TTC549 (cell line): Measurements from ENCODE around the gene RBBP5.
"Not testable (repeated sequence)": the region's sequence is repeated elsewhere in the genome, so short reads cannot be mapped to it uniquely, and the experiment has no call there.

Source experiments
- FAIRE-seq: peaks from 2 replicates; lab custom pipeline; 2012; peaks lifted over from hg19 to GRCh38; lab: Jason Lieb, UNC

Gene RBBP5, protein sequence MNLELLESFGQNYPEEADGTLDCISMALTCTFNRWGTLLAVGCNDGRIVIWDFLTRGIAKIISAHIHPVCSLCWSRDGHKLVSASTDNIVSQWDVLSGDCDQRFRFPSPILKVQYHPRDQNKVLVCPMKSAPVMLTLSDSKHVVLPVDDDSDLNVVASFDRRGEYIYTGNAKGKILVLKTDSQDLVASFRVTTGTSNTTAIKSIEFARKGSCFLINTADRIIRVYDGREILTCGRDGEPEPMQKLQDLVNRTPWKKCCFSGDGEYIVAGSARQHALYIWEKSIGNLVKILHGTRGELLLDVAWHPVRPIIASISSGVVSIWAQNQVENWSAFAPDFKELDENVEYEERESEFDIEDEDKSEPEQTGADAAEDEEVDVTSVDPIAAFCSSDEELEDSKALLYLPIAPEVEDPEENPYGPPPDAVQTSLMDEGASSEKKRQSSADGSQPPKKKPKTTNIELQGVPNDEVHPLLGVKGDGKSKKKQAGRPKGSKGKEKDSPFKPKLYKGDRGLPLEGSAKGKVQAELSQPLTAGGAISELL

DNA sequence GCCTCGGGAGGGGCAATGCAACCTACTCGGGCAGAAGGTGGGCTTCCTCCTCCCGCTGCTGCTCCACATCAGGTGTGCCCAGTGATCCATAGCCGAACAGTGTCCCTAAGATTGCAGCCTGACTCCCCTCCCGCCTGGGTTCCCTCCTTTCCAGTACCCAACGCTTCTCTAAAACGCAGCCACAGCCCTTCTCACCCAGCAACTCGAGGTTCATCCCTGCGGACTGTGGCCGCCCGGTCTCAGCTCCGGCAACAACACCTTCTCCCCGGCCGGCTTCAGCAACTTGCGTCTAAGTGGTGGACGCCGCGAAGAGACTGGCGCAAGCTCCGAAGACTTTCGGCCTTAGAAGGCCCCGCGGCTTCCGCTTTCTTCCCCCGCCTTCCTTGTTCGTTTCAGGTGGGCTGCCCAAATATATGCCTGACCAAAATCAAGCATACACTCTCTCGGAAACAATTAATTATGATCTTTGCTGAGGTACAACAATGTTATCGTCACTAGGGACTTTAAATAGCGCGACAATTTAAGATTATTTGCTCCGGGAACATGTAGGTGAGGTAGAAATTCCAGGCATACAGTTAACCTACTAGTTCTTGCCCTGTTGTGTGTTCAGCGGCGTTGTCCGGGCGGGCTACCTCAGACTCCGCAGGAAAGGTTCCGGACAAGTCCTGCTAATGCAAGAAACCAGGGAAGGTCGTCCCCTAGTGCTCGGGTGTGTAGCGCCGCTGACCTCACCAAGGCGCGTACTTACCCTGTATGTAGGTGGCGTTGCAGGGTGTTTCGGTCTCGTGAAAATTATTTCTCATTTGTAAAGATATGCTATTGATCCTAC is at the start of gene RBBP5:
RBBP5 (minus strand) TSS at position 319 of the 829 bp plus-strand sequence; CDS start at position 214, 105 bp downstream.
- FAIRE-seq = peak; percentile 96

DNA sequence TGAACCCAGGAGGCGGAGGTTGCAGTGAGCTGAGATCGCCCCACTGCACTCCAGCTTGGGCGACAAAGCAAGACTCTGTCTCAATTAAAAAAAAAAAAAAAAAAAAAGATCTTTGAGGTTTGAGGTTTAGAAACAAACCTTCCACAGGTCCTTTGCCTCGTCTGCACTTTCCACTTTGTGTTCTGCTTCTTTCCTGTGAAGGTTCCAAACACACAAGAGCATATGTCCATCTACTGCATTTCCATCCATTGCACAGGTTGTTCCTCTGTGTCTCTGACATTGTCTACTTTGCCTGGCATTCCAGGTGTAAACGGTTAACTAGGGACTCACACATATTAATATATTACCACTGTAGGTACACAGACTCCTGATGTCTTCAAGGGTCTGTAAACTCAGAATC is 49.6 kb upstream of the RBBP5 start:
- FAIRE-seq = no peak

DNA sequence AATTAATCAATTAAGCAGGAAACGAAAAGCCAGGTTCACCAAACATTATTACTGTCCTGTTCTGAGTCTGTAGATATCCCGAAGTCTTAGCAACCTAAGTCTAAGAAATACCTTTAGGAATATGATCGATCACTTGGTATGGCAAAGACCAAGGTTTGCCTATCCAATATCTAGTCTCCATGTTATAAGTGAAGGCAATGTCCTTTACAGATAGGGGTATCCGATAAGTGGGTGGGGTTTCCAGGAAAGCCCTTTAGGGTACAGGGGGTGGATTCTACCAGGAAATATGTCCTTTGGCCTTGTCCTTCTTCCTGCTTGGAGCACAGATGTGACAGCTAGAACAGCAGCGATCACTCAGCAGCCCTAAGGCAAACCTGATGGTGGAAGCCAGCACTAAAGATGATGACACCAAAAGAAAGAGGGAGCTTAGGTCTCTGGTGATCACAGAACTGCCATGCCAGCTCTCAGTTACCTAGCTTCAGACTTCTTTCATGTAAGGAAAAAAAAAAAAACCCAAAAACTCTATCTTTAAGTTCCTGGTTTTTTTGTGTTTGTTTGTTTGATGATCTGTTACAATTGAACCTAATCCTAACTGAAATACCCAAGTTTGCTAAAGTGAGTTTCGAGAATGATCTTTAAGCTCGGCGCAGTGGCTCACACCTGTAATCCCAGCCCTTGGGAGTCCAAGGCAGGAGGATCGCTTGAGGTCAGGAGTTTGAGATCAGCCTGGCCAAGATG is 48.9 kb upstream of the RBBP5 start:
- no peak for FAIRE-seq

DNA sequence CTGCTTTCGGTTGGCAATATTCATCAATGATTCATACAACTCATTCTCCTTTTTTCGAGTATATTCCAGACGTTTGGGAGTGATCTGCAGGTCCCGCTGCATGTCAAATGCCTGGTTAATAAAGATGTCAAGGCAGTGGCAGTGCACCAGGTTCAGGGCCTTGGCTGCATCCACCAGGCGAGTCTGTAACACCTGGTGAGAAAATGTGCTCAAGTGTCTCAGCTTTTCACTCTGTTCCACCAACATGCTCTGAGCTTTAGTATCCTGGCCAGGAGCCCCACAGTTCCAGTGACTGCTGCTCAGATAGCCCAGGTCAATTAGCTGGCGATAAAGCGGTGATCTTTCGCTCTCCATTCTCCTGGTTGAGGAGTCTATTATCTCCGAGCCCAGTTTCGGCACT is 47.5 kb upstream of the RBBP5 start:
- no peak for FAIRE-seq

DNA sequence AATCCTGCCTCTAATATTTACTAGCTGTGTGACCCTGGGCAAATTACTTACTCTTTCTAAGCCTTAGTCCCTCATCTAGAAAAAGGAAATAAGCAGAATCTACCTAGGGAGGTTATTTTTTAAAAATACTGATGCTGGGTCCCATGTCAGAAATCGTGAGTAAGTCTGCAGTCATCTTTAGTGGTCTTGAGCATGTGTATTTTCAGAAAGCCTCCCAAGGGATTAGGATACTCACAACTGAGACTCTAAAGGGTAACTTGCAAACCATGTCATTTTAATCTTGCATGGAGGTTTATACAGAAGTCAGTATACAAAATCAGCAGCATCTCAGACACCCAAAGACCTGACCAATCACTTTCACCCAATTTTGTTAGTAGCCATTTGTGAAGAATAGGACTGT is 46.5 kb upstream of the RBBP5 start:
- no peak for FAIRE-seq

DNA sequence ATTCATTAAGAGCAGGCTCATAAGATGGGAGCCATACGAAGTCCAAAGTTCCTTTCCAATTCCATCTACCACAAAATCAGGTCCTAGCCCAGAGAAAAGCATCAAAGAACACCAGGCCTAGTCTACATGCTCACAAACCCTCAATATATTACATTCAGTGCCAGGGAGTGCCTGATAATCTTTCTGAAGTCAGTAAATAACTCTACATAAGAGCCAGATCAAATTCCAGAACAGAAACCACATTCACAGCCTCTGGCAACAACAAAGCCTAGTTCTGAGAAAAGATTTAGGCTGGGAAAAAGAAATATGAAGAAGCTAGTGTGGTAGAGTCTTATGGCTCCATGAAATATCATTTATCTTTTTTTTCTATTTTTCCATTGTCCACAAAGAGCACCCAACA is 40.5 kb upstream of the RBBP5 start:
- no peak for FAIRE-seq

DNA sequence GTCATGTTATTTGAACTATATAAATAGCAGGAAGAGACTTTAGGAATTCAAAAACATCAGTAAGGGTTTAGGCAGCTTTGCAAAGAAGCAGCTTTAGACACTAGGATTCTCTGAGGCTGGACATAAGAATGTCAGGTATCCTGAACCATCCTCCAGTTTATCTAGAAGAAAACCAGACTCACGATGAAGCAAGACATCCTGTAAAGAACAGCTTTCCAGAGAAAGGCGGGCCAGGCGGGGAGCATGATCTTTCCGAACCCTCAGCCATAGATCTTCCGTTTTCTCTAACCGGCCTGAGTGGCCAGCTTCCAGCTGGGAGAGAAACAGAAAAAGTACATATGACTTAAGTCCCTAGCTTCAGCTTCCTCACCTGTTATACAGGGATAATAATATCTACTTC is 39.3 kb upstream of the RBBP5 start:
- FAIRE-seq = no peak

DNA sequence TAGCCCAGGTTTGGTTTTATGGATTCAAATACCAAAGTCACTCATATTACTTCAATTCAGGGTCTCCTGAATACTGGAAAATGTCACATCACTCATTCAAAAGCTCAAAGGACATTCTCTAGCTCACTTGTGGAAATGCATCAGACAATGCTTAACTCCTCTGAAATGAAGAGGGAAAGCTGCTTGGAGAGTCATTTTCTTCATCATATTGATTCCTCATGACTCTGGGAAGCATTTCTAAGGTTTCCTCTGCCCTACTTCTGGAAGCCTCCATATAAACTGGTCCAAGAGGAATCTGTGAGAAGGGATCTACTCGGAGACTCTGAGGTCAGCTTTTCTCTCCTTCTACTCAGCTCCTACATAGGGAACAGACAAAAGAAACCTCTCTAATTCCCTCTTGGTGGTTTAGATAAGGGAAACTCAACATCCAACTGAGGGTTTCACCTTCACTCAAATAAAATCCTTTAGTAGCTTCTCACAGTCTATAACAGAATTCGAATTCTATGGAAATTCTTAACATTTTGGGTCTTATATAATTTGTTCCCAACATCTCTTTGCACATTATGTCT is 36.4 kb upstream of the RBBP5 start:
- no peak for FAIRE-seq

DNA sequence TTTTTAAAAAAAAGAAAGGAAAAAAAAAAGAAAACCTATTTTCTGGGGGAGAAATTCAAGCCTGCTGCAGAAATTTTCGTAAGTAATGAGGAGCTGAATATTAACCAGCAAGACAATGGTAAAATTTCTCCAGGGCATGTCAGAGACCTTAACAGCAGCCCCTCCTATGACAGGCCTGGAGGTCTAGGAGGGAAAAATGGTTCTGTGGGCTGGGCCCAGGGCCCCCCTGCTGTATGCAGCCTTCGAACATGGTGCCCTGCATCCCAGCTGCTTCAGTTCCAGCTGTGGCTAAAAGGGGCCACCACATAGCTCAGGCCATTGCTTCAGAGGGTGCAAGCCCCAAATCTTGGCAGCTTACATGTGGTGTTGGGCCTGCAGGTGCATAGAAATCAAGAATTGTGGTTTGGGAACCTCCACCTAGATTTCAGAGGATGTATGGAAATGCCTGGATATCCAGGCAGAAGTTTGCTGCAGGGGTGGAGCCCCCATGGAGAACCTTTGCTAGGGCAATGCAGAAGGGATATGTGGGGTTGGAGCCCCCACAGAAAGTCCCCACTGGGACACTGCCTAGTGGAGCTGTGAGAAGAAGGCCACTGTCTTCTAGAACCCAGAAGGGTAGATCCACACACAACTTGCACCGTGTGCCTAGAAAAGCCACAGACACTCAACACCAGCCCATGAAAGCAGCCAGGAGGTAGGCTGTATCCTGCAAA is 34.0 kb upstream of the RBBP5 start:
- FAIRE-seq = not testable (repeated sequence)

DNA sequence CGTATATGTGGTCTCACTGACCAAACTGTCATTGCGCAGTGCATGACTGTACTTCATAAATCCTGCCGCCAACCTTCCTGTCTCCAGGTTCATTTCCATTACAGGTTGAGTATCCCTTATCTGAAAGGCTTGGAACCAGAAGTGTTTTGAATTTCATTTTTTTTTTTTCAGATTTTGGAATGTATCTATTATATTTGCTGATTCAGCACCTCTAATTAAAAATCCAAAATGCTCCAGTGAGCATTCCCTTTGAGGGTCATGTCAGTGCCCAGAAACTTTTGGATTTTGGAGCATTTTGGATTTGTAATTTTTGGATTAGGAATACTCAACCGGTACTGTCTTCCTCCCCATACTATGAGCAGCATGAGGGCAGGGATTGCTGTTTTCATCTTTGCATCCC is 30.7 kb upstream of the RBBP5 start:
- no peak for FAIRE-seq

DNA sequence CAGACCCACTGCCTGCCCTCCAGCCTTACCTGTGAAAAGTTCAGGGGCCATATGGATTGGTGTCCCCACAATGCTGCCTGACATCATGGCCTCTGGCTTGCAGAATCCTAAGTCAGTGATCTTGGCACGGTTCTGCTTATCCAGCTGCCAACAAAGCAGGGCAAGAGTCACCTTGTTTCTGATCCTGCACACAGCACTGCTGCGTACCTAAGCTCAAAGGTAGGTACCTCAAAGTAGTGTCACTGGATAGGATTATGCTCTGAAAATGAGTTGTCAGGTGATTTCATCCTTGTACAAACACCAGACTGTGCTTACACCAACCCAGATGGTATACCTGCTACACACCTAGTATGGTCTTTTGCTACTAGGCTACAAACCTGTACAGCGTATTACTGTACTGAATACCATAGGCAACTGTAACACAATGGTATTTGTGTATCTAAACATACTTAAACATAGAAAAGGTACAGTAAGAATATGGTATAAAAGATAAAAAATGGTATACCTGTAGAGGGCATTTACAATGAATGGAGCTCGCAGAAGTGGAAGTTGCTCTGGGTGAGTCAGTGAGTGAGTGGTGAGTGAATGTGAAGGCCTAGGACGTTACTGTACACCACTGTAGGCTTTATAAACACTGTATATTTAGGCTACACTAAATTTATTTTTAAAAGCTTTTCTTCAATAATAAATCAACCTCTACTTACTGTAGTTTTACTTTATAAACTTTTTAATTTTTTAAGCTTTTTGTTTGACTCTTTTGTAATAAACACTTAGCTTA is 29.1 kb upstream of the RBBP5 start:
- FAIRE-seq = peak; percentile 22

DNA sequence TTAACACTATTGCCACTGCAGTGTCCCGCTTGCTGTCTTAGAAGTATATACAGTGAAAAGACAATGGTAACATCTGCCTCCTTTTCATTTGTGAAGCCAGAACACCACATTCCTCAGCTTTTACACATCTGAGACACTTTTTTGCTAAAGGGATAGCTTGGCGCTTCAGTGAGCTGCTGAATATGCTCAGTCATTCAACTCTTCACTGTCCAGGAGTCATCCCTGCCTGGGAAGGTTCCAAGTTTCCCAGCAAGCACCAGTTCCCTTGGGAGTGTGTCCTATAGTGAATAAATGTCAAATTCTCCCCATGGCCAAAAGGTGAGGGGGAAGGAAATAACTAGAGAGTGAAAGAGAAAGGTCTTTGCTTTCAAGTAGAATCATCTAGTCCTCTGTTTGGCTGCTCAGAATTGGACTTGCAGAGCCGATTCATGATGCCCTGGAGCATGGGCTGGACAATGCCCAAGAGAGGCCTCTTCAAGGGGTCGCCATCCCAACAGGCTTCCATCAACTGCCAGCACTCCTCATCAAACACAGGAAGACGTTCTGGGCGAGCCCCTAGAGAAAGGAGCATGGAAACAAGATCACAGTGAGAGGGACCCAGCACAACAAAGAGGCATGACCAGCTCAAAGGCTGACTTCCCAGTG is 25.5 kb upstream of the RBBP5 start:
- no peak for FAIRE-seq

DNA sequence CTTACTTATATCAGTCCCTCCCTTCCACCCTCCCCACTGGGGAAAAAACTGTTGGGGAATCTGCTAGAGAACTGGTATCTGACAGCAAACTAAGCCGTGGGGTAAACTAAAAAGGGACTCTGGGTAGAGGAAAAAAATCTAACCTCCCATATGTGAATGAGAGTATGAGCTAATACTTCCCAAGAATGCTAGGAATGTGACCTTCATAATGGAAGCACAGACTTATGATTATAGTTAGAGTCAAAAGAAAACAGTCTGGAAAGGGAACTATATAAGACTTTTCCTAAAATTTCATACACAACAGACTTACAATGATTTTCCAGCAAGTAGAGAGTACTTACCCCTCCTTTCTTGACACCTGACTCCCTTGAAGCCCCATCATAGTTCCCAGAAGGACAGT is 23.0 kb upstream of the RBBP5 start:
- FAIRE-seq = no peak

DNA sequence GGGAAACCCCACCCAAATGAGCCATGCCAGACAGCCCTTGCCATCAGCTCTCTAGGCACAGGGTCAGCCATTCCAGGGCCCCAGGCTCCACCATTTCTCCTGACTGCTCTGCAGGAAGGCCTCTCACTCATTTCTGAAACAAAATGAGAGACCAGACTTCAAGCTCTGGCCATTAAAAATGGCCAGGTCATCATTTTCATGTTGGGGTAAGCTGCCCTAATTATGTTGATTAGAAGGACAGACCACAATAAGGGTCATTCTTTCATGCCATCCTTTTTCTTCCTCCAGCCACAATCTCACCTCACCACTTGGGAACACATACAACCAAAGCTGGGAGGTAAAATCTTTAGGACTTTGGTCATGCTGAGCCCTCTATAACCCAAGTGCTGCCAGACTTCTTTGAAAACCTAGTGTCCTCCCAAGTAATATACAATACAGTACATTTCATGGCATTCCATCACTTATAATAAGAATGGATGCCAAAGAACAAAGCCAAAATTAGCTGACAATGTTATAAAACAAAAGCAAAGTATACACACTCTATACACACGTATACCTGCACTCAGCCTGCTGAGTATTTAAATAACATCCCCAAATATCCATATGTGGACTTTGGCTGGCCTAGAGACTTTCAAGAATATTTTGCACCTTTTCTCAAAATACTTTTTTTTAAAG is 22.4 kb upstream of the RBBP5 start:
- FAIRE-seq = no peak

DNA sequence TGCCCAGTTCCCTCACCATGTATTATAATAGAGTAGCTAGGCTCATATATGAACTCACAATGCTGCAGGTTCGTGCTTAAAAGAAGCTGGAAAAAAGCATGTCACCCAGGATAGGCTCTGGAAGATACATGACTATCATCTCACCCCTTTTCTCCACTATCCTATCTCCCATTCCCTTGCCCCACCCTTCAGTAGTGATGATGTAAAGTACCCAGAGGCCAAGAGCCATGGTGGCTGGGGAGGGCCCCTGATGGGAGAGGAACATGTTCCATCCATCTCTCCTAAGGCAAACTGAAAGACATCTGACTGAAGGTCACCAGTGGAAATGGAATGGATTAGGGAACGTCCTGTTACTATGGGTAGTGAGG is 20.3 kb upstream of the RBBP5 start:
- no peak for FAIRE-seq

DNA sequence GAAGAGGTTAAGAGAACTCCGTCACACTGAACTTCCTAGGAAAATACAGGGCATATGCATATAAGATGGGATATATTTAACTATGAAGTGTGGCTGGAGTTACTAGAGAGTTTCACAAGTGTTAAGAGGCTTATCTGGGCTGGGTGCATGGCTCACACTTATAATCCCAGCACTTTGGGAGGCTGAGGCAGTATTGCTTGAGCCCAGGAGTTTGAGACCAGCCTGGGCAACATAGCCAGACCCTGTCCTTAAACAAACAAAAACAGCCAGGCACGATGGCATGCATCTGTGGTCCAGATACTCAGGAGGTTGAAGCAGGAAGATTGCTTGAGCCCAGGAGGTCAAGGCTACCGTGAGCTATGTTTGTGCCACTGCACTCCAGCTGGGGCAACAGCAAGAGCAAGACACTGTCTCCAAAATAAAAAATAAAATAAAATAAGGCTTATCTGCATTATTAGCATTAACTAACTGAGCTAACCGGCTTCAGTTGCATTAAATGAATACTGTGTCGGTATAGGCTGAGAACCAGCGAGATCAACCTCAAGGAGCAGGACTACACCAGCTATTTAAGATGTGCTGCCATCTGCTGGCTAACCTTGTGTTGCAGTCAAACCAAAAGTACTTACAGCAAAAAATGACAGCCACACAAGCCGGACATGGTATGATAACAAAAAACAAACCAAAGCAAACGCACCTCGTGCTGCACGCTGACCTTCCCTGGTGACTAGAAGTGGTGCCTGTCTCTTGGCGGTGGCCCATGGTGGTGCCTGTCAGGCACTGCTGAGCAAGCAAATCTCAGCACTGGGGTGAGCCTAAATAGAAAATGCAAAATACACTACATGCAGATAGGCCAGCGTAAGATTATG is 19.7 kb upstream of the RBBP5 start:
- FAIRE-seq = peak; percentile 96

DNA sequence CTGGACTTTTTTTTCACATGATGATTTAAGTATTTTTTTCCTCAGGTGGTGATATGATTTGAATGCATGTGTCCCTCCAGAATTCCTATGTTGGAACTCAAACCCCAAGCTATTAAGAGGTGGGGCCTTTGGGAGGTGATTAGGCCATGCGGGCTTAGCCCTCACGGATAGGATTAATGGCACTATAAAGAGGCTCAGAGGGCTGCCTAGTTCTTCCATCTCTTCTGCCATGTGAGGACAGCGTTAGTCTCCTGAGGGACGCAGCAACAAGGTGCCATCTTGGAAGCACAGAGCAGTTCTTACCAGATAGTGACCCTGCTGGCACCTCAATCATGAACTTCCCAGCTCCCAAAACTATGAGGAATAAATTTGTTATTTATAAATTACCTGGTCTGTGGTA is 18.3 kb upstream of the RBBP5 start:
- no peak for FAIRE-seq

DNA sequence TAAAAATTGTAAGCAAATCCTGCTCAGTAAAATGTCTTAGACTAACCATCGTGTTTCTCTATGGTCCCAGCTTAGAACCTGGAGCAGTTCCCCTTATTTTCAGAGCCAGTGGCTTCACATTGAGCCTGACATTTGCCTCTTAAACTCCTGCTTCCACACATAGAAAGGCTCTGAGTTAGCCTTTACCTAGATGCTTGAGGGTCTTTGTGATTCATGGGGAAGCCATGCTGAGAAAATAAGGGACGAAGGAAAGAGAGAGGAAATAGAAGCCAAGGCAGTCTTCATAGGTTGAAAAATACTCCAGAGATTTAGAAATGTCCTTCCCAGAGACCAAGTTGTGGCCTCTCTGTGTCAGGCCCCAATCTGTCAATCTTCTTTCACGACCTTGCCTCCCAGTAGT is 16.1 kb upstream of the RBBP5 start:
- no peak for FAIRE-seq

DNA sequence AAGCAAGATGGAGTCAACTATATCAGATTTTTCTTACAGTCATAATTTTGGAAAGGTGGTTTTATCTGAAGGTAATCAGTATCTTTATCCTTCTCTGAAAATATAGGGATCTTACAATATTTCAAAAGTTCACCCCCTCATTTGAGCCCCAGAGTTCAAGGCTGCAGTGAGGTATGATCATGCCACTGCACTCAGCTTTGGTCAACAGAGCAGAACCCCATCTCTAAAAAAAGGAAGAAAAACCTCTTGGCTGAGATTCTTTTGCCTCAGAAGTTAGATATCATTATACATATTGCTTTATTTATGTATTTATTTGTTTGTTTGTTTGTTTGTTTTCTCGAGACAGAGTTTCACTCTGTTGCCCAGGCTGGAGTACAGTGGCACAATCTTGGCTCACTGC is 11.5 kb upstream of the RBBP5 start:
- FAIRE-seq = no peak
